ENCODE data around the gene SLC29A1.

DNA sequence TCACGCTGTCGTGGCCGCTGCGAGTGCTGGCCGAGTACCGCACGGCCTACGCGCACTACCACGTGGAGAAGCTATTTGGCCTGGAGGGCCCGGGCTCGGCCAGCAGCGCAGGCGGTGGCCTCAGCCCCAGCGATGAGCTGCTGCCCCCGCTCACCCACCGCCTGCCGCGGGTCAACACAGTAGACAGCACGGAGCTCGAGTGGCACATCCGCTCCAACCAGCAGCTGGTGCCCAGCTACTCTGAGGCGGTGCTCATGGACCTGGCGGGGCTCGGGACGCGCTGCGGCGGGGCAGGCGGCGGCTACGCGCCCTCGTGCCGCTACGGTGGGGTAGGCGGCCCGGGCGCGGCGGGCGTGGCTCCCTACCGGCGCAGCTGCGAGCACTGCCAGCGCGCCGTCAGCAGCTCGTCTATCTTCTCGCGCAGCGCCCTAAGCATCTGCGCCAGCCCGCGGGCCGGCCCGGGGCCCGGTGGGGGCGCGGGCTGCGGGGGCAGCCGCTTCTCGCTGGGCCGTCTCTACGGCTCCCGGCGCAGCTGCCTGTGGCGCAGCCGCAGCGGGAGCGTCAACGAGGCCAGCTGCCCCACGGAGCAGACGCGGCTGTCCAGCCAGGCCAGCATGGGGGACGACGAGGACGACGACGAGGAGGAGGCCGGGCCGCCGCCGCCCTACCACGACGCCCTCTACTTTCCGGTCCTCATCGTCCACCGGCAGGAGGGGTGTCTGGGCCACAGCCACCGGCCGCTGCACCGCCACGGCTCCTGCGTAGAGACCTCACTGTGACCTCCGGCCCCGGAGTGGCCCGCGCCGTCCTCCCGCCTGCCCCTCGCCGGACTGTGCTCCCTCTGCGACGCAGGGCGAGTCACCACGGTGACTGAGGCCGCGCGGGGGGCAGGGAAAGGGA lies 52.6 kb downstream of the SLC29A1 start:
- TF ChIP-seq, protein P1, sequence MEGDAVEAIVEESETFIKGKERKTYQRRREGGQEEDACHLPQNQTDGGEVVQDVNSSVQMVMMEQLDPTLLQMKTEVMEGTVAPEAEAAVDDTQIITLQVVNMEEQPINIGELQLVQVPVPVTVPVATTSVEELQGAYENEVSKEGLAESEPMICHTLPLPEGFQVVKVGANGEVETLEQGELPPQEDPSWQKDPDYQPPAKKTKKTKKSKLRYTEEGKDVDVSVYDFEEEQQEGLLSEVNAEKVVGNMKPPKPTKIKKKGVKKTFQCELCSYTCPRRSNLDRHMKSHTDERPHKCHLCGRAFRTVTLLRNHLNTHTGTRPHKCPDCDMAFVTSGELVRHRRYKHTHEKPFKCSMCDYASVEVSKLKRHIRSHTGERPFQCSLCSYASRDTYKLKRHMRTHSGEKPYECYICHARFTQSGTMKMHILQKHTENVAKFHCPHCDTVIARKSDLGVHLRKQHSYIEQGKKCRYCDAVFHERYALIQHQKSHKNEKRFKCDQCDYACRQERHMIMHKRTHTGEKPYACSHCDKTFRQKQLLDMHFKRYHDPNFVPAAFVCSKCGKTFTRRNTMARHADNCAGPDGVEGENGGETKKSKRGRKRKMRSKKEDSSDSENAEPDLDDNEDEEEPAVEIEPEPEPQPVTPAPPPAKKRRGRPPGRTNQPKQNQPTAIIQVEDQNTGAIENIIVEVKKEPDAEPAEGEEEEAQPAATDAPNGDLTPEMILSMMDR (IDR thresholded peaks at IDR 0.05): no peak
- TF ChIP-seq ZFX (IDR thresholded peaks at IDR 0.05; ENCODE audit: borderline replicate concordance): no peak

Data from 22Rv1 (cell line).